Activated CD8-positive, alpha-beta memory T cell treated with anti-CD3 and anti-CD28 coated beads, Interleukin-2, amount 50 U/mL, for 24 hours (primary cell): Measurements from ENCODE around the gene RAD9A.

Source experiments
- DNase-seq: peaks from one replicate; pipeline ENCODE4 v3.0.0-alpha.2; 2020; ENCODE audit errors: extremely low read depth

The RAD9A gene

DNA sequence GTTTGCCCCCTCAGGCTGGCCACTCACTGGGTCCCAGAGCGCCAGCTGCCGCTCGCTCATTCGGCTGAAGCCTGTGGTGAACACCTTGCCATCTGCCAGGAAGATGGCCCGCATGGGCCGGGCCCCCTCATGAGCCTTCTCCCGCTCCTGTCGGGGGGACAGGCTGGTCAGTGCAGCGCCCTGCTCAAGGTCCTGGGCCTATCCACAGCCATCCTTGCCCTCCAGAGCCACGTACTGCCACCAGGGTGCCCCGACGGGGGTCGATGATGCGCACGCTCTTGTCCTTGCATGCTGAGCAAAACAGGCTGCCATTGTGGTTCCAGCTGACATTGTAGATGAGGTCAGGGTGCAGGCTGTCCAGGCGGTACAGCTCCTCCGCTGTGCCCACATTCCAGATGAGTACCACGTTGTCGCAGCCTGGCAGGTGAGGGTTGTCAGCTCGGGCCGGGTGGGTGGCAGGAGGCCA lies 49.3 kb downstream of the RAD9A start:
- no peak for DNase-seq

GRCh38 chr11:67441731-67442351 lies 50.1 kb downstream of the RAD9A start:
- DNase-seq: no peak

DNA sequence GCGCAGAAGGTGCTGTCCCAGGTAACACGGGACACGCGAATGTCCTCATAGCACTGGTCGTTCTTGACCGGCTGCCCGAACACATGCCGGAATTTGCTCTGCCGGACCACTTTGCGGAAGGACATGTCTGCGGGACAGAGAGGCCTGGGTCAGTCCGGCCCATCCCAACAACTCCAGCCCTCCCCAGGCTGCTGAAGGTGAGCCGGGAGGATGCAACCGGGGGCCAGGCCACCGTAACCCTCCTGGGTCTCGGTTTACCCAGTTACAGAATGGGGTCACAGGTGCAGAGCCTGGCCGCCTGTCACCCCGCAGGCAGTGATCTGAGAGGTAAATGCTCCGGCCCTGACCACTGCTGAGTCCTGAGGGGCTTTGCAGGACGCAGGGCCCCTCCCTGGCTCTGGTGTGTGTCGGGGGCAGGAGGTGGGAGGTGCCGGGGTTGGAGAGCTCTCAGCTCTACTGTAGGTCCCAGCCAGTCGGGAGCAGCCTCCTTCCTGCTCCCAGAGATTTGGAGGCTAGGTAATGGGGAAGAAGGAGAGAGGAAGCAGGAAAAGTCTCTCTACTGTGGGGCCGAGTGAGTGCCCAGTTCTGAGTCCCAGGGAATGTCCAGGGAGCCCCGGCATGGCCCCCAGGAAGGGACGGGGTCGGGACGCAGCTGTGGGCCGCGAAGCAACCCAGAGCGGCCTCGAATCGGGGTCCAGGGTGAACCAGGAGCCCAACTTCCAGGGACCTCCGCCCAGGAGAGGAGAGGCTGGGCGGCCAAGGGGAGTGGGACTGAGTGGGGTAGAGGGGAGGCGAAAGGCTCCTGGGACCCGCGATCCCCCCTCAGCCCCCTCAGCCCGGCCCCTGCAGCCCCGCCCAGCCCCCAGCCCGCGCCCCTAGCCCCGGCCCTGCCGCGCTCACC lies 51.0 kb downstream of the RAD9A start:
- no peak for DNase-seq

DNA sequence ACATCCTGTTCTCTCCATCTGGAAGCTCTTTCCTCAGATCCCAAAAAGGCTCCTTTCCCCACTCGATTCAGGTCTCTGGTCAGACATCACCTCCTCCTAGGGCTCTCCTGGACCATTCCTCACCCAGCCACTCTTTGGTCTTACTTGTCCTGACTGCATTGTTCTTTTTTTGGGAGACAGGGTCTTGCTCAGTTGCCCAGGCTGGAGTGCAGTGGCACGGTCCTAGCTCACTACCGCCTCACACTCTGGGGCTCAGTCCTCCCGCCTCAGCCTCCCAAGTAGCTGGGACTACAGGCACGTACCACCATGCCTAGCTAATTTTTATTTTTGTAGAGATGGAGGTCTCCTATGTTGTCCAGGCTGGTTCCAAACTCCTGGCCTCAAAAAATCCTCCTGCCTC lies 53.7 kb downstream of the RAD9A start:
- DNase-seq: no peak
